ENCODE results near the gene CCNY.
"Not testable (repeated sequence)": the region's sequence is repeated elsewhere in the genome, so short reads cannot be mapped to it uniquely, and the experiment has no call there.

CCNY gene

GRCh38 chr10:35415505-35415904 is 79.2 kb downstream of the CCNY start:
- no peak for FAIRE-seq

GRCh38 chr10:35416619-35417312 is 80.5 kb downstream of the CCNY start:
- no peak for DNase-seq (ENCODE audit: insufficient read length)
- TF ChIP-seq TAF1 (IDR thresholded peaks at IDR 0.05; ENCODE audit: borderline replicate concordance, low read depth, low read length) (no peak), POLR2AphosphoS5 (IDR thresholded peaks at IDR 0.05; ENCODE audit: low read depth, low read length) (no peak), POLR2A (IDR thresholded peaks at IDR 0.05; ENCODE audit: low read depth, low read length) (no peak)
- FAIRE-seq, result no peak

More at GRCh38 chr10:35415505-35415904, 79.2 kb downstream of the CCNY start:
- DNase-seq (ENCODE audit: insufficient read length), result no peak
- no peak for TF ChIP-seq POLR2A (IDR thresholded peaks at IDR 0.05; ENCODE audit: low read depth, low read length)
- TF ChIP-seq POLR2AphosphoS5 (IDR thresholded peaks at IDR 0.05; ENCODE audit: low read depth, low read length), result no peak
- no peak for TF ChIP-seq TAF1 (IDR thresholded peaks at IDR 0.05; ENCODE audit: borderline replicate concordance, low read depth, low read length)

- TF ChIP-seq POLR2AphosphoS5 (IDR thresholded peaks at IDR 0.05; ENCODE audit: low read depth, low read length) (no peak), POLR2A (IDR thresholded peaks at IDR 0.05; ENCODE audit: low read depth, low read length) (no peak), TAF1 (IDR thresholded peaks at IDR 0.05; ENCODE audit: borderline replicate concordance, low read depth, low read length) (no peak)
- FAIRE-seq (no peak), DNase-seq (ENCODE audit: insufficient read length) (no peak)
Observed at GRCh38 chr10:35417313-35417625, 81.0 kb downstream of the CCNY start.

GRCh38 chr10:35417795-35418194 is 81.5 kb downstream of the CCNY start:
- TF ChIP-seq POLR2AphosphoS5 (IDR thresholded peaks at IDR 0.05; ENCODE audit: low read depth, low read length), result no peak
- TF ChIP-seq POLR2A (IDR thresholded peaks at IDR 0.05; ENCODE audit: low read depth, low read length), result no peak
- TF ChIP-seq TAF1 (IDR thresholded peaks at IDR 0.05; ENCODE audit: borderline replicate concordance, low read depth, low read length), result no peak
- no peak for FAIRE-seq

GRCh38 chr10:35418580-35418979 is 82.3 kb downstream of the CCNY start:
- FAIRE-seq, result not testable (repeated sequence)

More at GRCh38 chr10:35417795-35418194, 81.5 kb downstream of the CCNY start:
- no peak for DNase-seq (ENCODE audit: insufficient read length)

GRCh38 chr10:35420044-35420443 is 83.7 kb downstream of the CCNY start:
- FAIRE-seq (no peak), DNase-seq (ENCODE audit: insufficient read length) (no peak)
- no peak for TF ChIP-seq POLR2AphosphoS5 (IDR thresholded peaks at IDR 0.05; ENCODE audit: low read depth, low read length)
- TF ChIP-seq POLR2A (IDR thresholded peaks at IDR 0.05; ENCODE audit: low read depth, low read length), result no peak
- no peak for TF ChIP-seq TAF1 (IDR thresholded peaks at IDR 0.05; ENCODE audit: borderline replicate concordance, low read depth, low read length)

More at GRCh38 chr10:35418580-35418979, 82.3 kb downstream of the CCNY start:
- not testable (repeated sequence) for DNase-seq (ENCODE audit: insufficient read length)

- FAIRE-seq (no peak), DNase-seq (ENCODE audit: insufficient read length) (no peak)
- TF ChIP-seq POLR2A (IDR thresholded peaks at IDR 0.05; ENCODE audit: low read depth, low read length), result no peak
- no peak for TF ChIP-seq POLR2AphosphoS5 (IDR thresholded peaks at IDR 0.05; ENCODE audit: low read depth, low read length)
- no peak for TF ChIP-seq TAF1 (IDR thresholded peaks at IDR 0.05; ENCODE audit: borderline replicate concordance, low read depth, low read length)
Observed at GRCh38 chr10:35420827-35421552, 84.7 kb downstream of the CCNY start.

- FAIRE-seq (no peak), DNase-seq (ENCODE audit: insufficient read length) (no peak)
- TF ChIP-seq TAF1 (IDR thresholded peaks at IDR 0.05; ENCODE audit: borderline replicate concordance, low read depth, low read length) (no peak), POLR2AphosphoS5 (IDR thresholded peaks at IDR 0.05; ENCODE audit: low read depth, low read length) (no peak), POLR2A (IDR thresholded peaks at IDR 0.05; ENCODE audit: low read depth, low read length) (no peak)
Observed at GRCh38 chr10:35421553-35422178, 85.4 kb downstream of the CCNY start.

- TF ChIP-seq POLR2AphosphoS5 (IDR thresholded peaks at IDR 0.05; ENCODE audit: low read depth, low read length) (no peak), TAF1 (IDR thresholded peaks at IDR 0.05; ENCODE audit: borderline replicate concordance, low read depth, low read length) (no peak), POLR2A (IDR thresholded peaks at IDR 0.05; ENCODE audit: low read depth, low read length) (no peak)
- no peak for FAIRE-seq
- DNase-seq (ENCODE audit: insufficient read length), result no peak
Observed at GRCh38 chr10:35422228-35422627, 85.9 kb downstream of the CCNY start.

GRCh38 chr10:35423505-35424306 is 87.4 kb downstream of the CCNY start:
- TF ChIP-seq TAF1 (IDR thresholded peaks at IDR 0.05; ENCODE audit: borderline replicate concordance, low read depth, low read length) (no peak), POLR2AphosphoS5 (IDR thresholded peaks at IDR 0.05; ENCODE audit: low read depth, low read length) (no peak), POLR2A (IDR thresholded peaks at IDR 0.05; ENCODE audit: low read depth, low read length) (no peak)
- DNase-seq (ENCODE audit: insufficient read length) (no peak), FAIRE-seq (no peak)

- TF ChIP-seq POLR2AphosphoS5 (IDR thresholded peaks at IDR 0.05; ENCODE audit: low read depth, low read length), result no peak
- no peak for TF ChIP-seq POLR2A (IDR thresholded peaks at IDR 0.05; ENCODE audit: low read depth, low read length)
- no peak for TF ChIP-seq TAF1 (IDR thresholded peaks at IDR 0.05; ENCODE audit: borderline replicate concordance, low read depth, low read length)
- no peak for FAIRE-seq
- DNase-seq (ENCODE audit: insufficient read length), result no peak
Observed at GRCh38 chr10:35424680-35425285, 88.5 kb downstream of the CCNY start.
